Esophagus squamous epithelium (tissue), 5 donors: ENCODE data around the gene GMDS. TPM values are rescaled to one million over a fixed set of nuclear protein-coding genes. Genes with fewer than 3 reads are reported as not detected.

ENCODE experiments used
- DNase-seq: peaks from one replicate; lab custom pipeline; 2025; lab: John Stamatoyannopoulos, UW
- H3K27ac ChIP-seq, 4 donors: fragments of 200-600 bp; sonication (generic); one replicate each; pipeline ENCODE4 v1.5.1; 2016 to 2019; ENCODE audit warnings: mild to moderate bottlenecking in 1 of 4
- H3K27me3 ChIP-seq, 4 donors: fragments of 200-600 bp; sonication (generic); 1 replicate in 3 of 4; 2 replicates in 1 of 4; pipeline versions ENCODE4 v1.5.1 to v1.6.0; 2017 to 2021; ENCODE audit warnings: antibody characterized with exemption in 1 of 4
- H3K36me3 ChIP-seq, 3 donors: fragments of 200-600 bp; sonication (generic); one replicate each; pipeline ENCODE4 v1.5.1; 2016 to 2019
- H3K4me1 ChIP-seq, 3 donors: fragments of 200-600 bp; sonication (generic); one replicate each; pipeline ENCODE4 v1.5.1; 2017 to 2019
- H3K4me3 ChIP-seq, 4 donors: fragments of 200-600 bp; sonication (generic); 1 replicate in 3 of 4; 2 replicates in 1 of 4; pipeline ENCODE4 v1.5.1; 2016 to 2019; ENCODE audit warnings: mild to moderate bottlenecking in 2 of 4, moderate library complexity in 1 of 4
- H3K9me3 ChIP-seq, 3 donors: fragments of 200-600 bp; sonication (generic); one replicate each; pipeline ENCODE4 v1.5.1; 2016 to 2019
- POLR2A ChIP-seq, 4 donors: fragments of 450-650 bp; IDR thresholded peaks; one replicate each; pipeline ENCODE4 v1.6.1; 2017; ENCODE audit warnings: antibody characterized with exemption in 4 of 4, mild to moderate bottlenecking in 4 of 4, moderate library complexity in 3 of 4
- WGBS, 2 donors: methylation state at CpG; one replicate each; pipeline ENCODE4 v1.1.5; 2018; 5-methylcytosine and 5-hydroxymethylcytosine counted together
- intact Hi-C: fragments of 100-400 bp; cut with DNase I; formaldehyde crosslinking; loops from one replicate; pipeline ENCODE4 v1.15.0; 2022
- total RNA-seq, 4 donors: library from RNA; depleted of rRNA; stranded (reverse); fragments of >200 nt; gene quantifications; one replicate each; pipeline ENCODE4 v1.1.0, GENCODE V29; 2016
- TF ChIP-seq, protein P1 (sequence below), 6 experiments: fragments of 450-650 bp in 4 of 6; fragments of 200-600 bp in 2 of 6; sonication (generic) in 2 of 6; IDR thresholded peaks; one replicate each; pipeline ENCODE4 v1.5.1; 2016 to 2019; ENCODE audit warnings: antibody characterized with exemption in 6 of 6, mild to moderate bottlenecking in 4 of 6, moderate library complexity in 4 of 6
- donor health status: DM: yes; HTN: yes; CAD: no.

Gene GMDS
- total RNA-seq, 4 donors from 2014 or later = 17.9 to 58.7 (median 36.7) TPM

DNA sequence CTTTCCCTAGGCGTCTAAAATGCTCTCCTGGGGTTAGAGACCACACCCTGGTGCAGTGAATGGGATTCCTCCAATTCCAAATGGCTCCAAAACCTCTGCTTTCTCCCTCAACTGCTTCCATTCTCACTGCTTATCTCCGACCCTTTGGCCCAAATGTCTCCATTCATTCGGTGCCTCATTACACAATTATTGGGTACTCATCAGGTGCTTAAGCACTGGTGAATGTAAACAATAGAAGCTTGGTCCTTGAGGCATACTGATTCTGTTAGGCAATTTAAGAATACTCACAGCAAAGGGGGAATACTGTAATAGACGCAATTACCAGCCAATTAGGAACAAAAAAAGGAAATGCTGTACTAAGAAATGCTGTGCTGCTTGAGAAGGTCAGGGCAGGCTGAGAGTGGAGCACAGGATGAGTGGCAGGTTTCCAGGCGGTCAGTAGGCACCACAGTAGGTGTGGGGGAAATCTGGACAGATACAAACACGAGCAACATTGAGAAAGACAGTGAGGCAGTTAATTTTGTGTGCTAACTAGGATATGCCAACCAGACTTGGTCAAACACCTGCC is 23.0 kb downstream of the GMDS start:
- intact Hi-C loops = no loop called here
- H3K27ac ChIP-seq = peak overlapping the region in 3 of 4 donors; percentile 8 to 31 (median 10)
- TF ChIP-seq POLR2A (IDR thresholded peaks at IDR 0.05) = no peak
- TF ChIP-seq, protein P1, sequence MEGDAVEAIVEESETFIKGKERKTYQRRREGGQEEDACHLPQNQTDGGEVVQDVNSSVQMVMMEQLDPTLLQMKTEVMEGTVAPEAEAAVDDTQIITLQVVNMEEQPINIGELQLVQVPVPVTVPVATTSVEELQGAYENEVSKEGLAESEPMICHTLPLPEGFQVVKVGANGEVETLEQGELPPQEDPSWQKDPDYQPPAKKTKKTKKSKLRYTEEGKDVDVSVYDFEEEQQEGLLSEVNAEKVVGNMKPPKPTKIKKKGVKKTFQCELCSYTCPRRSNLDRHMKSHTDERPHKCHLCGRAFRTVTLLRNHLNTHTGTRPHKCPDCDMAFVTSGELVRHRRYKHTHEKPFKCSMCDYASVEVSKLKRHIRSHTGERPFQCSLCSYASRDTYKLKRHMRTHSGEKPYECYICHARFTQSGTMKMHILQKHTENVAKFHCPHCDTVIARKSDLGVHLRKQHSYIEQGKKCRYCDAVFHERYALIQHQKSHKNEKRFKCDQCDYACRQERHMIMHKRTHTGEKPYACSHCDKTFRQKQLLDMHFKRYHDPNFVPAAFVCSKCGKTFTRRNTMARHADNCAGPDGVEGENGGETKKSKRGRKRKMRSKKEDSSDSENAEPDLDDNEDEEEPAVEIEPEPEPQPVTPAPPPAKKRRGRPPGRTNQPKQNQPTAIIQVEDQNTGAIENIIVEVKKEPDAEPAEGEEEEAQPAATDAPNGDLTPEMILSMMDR (IDR thresholded peaks at IDR 0.05) = no peak
- peaks cover 0 to 21% (median 13%) of the 10 kb centered on the region in 3 donors for H3K4me1 ChIP-seq
- WGBS, 2 donors = 43 to 53% methylated on average over 6 of the region's 6 CpGs
- no peaks in the 10 kb centered on the region for H3K36me3 ChIP-seq
- DNase-seq = no peak
- peak overlapping the region; percentile 21 to 66 (median 34) for H3K4me3 ChIP-seq
- H3K9me3 ChIP-seq = no peaks in the 10 kb centered on the region
- H3K27me3 ChIP-seq = peaks cover 0 to 56% (median 0%) of the 10 kb centered on the region in 4 donors

DNA sequence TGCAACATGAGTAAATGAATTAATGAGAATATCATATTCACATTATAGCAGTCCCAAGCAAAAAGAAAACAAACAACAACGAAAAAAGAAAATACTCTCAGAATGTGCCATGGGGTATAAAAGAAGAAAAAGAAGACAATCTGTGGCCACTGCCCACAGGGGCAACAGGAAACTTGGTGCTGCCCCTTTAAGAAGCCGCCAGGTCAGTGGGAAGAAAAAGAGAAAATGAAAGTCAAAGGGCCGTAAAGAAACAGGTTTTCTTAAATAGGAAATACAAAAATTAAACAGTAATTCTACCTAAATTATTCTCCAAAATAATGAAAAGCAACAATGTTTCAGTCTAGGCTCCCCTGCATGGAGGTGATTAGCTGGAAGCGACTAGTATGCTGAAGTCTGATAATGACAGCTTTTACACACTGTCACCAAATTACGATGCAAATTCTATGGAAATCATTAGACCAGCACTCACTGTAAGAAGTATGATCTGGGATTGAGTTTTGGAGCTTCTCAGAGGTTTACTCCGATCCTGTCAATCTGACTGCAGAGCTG is 23.6 kb downstream of the GMDS start:
- Histone ChIP-seq H3K4me3 (peak overlapping the region; percentile 21 to 66 (median 34)), H3K9me3 (no peaks in the 10 kb centered on the region), H3K36me3 (no peaks in the 10 kb centered on the region), H3K4me1 (peaks cover 0 to 21% (median 13%) of the 10 kb centered on the region in 3 donors), H3K27me3 (peaks cover 0 to 55% (median 0%) of the 10 kb centered on the region in 4 donors), H3K27ac (peak overlapping the region in 3 of 4 donors; percentile 8 to 31 (median 10))
- 24 to 38% methylated on average over 6 of the region's 6 CpGs for WGBS, 2 donors
- DNase-seq = no peak
- intact Hi-C loops = no loop called here
- TF ChIP-seq POLR2A (IDR thresholded peaks at IDR 0.05) = no peak
- TF ChIP-seq, protein P1 (IDR thresholded peaks at IDR 0.05) = no peak

DNA sequence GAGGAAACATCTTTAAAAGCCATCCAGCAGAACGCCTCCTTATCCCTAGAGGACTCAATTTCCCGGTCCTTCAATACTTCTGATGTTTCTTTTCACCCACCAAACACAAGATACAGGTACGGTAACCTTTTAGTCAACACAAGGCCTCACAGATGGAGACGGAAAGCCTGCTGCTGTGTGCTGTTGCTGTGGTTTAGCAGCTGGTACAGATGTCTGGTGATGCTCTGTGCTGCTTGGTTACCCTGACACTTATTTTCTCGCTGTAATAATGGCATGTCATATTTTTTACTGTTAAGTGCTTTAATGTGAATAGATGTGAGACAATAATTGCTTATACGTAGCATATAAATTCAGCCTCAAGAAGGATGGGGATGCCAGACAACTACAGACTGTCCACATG is 25.3 kb downstream of the GMDS start:
- TF ChIP-seq, protein P1 (IDR thresholded peaks at IDR 0.05) = no peak
- no peaks in the 10 kb centered on the region for H3K36me3 ChIP-seq
- intact Hi-C loops = no loop called here
- no peak overlapping the region for H3K4me3 ChIP-seq
- no peak for DNase-seq
- 94% methylated on average over 6 of the region's 6 CpGs for WGBS, 2 donors
- peaks cover 0 to 62% (median 0%) of the 10 kb centered on the region in 4 donors for H3K27me3 ChIP-seq
- no peak overlapping the region for H3K27ac ChIP-seq
- peaks cover 0 to 10% (median 8%) of the 10 kb centered on the region in 3 donors for H3K4me1 ChIP-seq
- H3K9me3 ChIP-seq = no peaks in the 10 kb centered on the region

DNA sequence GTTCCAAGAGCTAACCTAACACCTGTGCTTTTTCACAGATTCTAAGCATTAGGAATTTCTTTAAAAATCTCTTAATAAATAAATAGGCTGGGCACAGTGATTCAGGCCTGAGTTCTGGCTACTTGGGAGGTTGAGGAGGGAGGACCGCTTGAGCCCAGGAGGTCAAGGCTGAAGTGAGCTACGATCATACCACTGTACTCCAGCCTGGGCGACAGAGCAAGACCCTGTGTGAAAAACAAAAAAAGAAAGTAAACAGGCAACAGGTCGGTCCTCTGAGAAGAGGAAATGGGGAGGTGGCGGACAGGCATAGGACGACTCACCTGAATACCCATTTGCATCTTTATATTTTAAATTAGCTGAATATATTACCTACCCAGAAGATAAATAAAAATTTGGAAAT is 26.5 kb downstream of the GMDS start:
- Histone ChIP-seq H3K27me3 (peaks cover 0 to 59% (median 0%) of the 10 kb centered on the region in 4 donors), H3K36me3 (no peaks in the 10 kb centered on the region), H3K4me3 (no peak overlapping the region), H3K27ac (no peak overlapping the region), H3K4me1 (peaks cover 0 to 4% (median 4%) of the 10 kb centered on the region in 3 donors), H3K9me3 (no peaks in the 10 kb centered on the region)
- WGBS, 2 donors = 88 to 95% methylated on average over 6 of the region's 6 CpGs
- TF ChIP-seq, protein P1 (IDR thresholded peaks at IDR 0.05) = no peak
- TF ChIP-seq POLR2A (IDR thresholded peaks at IDR 0.05) = no peak
- intact Hi-C loops = no loop called here
- DNase-seq = no peak

DNA sequence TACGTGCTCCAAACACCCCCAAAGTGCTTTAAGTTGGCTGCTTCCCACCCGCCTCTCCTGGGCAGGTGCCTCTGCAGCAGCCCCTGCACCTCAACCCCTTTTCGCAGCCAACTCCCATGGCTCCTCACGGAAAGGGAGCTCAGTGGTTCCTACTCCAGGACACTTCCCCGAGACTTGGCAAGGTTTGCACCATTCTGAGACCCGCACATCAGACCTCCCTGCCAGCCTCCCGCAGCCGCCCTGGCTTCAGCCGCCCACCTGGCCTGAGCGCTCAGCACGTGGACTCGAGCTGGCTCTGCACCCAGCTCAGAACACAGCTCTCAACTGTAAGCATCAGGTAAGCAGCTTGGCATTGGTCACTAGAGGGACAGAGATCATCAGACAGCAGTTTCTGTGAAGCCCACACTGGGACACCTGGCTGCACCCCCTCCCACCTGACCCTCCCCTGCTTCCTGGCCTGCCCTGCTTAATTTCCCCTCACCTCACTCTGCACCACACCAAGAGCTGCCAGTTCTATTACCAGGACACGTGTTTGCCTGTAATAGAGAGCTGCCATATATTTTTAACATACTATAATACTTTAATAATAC is 28.5 kb downstream of the GMDS start:
- 92 to 97% methylated on average over 7 to 8 of the region's 13 CpGs for WGBS, 2 donors
- H3K4me3 ChIP-seq = no peak overlapping the region
- H3K9me3 ChIP-seq = no peaks in the 10 kb centered on the region
- H3K4me1 ChIP-seq = peaks cover 0 to 4% (median 0%) of the 10 kb centered on the region in 3 donors
- no peak overlapping the region for H3K27ac ChIP-seq
- H3K36me3 ChIP-seq = no peaks in the 10 kb centered on the region
- intact Hi-C loops = no loop called here
- peaks cover 0 to 50% (median 0%) of the 10 kb centered on the region in 4 donors for H3K27me3 ChIP-seq
- DNase-seq = no peak
- TF ChIP-seq POLR2A (IDR thresholded peaks at IDR 0.05) = no peak
- TF ChIP-seq, protein P1 (IDR thresholded peaks at IDR 0.05) = no peak
